Endothelial cell of umbilical vein (primary cell): Measurements from ENCODE around the gene TMEM131.

Source experiments
- EZH2 ChIP-seq: IDR thresholded peaks from 2 replicates; pipeline ENCODE4 v1.6.1; 2012; ENCODE audit warnings: borderline replicate concordance, low read depth, mild to moderate bottlenecking, moderate library complexity, low read length, inconsistent platforms; ENCODE audit not compliant: severe bottlenecking
- FOS ChIP-seq: IDR thresholded peaks from 2 replicates; pipeline ENCODE4 v1.6.1; 2011; ENCODE audit warnings: mild to moderate bottlenecking, low read length, moderate library complexity, borderline replicate concordance; ENCODE audit not compliant: insufficient read depth
- GATA2 ChIP-seq: IDR thresholded peaks from 2 replicates; pipeline ENCODE4 v1.7.0; 2011; ENCODE audit warnings: low read depth, mild to moderate bottlenecking, moderate library complexity, mixed read lengths, low read length; ENCODE audit not compliant: insufficient read length, insufficient read depth
- JUN ChIP-seq: IDR thresholded peaks from 2 replicates; pipeline ENCODE4 v1.6.1; 2011; ENCODE audit warnings: borderline replicate concordance, low read depth; ENCODE audit not compliant: insufficient read length, insufficient read depth
- MAX ChIP-seq: IDR thresholded peaks from 2 replicates; pipeline ENCODE4 v1.6.1; 2011; ENCODE audit not compliant: insufficient read depth, insufficient read length
- MYC ChIP-seq: IDR thresholded peaks from one replicate; pipeline ENCODE4 v1.6.1; 2011; ENCODE audit warnings: mild to moderate bottlenecking, low read depth, low read length
- POLR2A ChIP-seq: IDR thresholded peaks from 2 replicates; pipeline ENCODE4 v1.6.1; 2012; ENCODE audit warnings: low read depth, mild to moderate bottlenecking, control low read depth, low read length
- POLR2AphosphoS5 ChIP-seq: IDR thresholded peaks from 2 replicates; pipeline ENCODE4 v1.6.1; 2012; ENCODE audit warnings: low read depth, mild to moderate bottlenecking, control low read depth, low read length, moderate library complexity; ENCODE audit not compliant: insufficient read depth
- TF ChIP-seq, protein P1 (sequence below), 2 donors: IDR thresholded peaks; 1 replicate in 1 of 2; 2 replicates in 1 of 2; pipeline ENCODE4 v1.5.1; 2011; ENCODE audit warnings: low read length in 2 of 2, mild to moderate bottlenecking in 2 of 2, moderate library complexity in 2 of 2, control low read depth in 1 of 2, inconsistent platforms in 1 of 2, low read depth in 1 of 2; ENCODE audit not compliant: insufficient read depth in 1 of 2; ENCODE audit errors: extremely low read depth in 1 of 2

DNA sequence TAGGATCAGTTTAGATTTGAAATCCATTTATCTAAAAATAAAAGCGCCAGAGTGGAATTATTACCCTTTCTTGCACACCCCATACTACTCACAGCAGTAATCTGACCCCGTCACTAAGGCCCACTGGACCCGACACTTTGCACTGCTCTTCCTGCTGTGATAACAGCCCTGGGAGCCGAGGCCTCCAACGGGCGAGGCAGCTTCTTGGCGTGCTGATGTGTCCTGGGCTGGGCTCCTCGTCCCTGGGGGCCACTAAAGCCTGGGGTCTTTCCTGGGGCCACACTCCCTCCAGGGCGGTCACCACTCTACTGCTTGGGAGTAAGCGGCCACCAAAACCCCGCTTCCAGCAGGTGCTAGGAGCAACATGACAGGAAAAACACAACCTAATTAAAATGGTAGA is 220.7 kb downstream of the TMEM131 start:
- TF ChIP-seq, protein P1, sequence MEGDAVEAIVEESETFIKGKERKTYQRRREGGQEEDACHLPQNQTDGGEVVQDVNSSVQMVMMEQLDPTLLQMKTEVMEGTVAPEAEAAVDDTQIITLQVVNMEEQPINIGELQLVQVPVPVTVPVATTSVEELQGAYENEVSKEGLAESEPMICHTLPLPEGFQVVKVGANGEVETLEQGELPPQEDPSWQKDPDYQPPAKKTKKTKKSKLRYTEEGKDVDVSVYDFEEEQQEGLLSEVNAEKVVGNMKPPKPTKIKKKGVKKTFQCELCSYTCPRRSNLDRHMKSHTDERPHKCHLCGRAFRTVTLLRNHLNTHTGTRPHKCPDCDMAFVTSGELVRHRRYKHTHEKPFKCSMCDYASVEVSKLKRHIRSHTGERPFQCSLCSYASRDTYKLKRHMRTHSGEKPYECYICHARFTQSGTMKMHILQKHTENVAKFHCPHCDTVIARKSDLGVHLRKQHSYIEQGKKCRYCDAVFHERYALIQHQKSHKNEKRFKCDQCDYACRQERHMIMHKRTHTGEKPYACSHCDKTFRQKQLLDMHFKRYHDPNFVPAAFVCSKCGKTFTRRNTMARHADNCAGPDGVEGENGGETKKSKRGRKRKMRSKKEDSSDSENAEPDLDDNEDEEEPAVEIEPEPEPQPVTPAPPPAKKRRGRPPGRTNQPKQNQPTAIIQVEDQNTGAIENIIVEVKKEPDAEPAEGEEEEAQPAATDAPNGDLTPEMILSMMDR (IDR thresholded peaks at IDR 0.05; ENCODE audit: extremely low read depth in 1 of 2, insufficient read depth in 1 of 2, low read depth in 1 of 2, low read length in 2 of 2) = no peak
- no peak for TF ChIP-seq EZH2
- TF ChIP-seq JUN = no peak
- TF ChIP-seq FOS = no peak
- TF ChIP-seq POLR2AphosphoS5 = no peak
- no peak for TF ChIP-seq POLR2A
- TF ChIP-seq MYC = no peak
- TF ChIP-seq MAX = no peak
- no peak for TF ChIP-seq GATA2
